ENCODE measurements around the gene COL19A1. TPM values are rescaled to one million over a fixed set of nuclear protein-coding genes. Genes with fewer than 3 reads are reported as not detected.

Gene COL19A1
- total and polyA plus RNA-seq, 9 of the 15 experiments (the other 6 are each of a cell fraction or from before 2014, with no cell fraction given) = not detected

DNA sequence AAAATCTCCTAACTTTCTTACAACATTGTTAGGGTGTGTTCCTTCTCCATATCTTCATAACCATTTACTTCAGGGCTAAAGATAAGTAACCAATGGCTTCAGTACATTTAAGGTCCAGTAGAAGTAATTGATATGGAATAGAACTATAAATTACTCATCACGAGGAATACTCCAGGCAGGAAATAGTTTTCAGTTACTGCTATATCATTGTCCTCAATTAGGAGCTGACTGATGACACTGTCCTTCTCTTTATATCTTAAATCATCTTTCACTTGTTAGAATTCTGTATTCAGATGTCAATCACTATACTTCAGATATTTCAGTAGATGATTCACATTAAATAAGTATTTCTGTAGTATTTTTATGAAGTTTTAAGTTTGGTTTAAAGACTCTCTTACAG is 88.4 kb downstream of the COL19A1 start (continued):
- TF ChIP-seq THRAP3 (IDR thresholded peaks at IDR 0.05; ENCODE audit: borderline replicate concordance) (no peak), ZNF780A (CRISPR knock-in tag; IDR thresholded peaks at IDR 0.05) (no peak), EHMT2 (IDR thresholded peaks at IDR 0.05) (no peak), ZNF146 (CRISPR knock-in tag; IDR thresholded peaks at IDR 0.05; ENCODE audit: unreplicated experiment) (no peak)
- TF ChIP-seq, protein P1, sequence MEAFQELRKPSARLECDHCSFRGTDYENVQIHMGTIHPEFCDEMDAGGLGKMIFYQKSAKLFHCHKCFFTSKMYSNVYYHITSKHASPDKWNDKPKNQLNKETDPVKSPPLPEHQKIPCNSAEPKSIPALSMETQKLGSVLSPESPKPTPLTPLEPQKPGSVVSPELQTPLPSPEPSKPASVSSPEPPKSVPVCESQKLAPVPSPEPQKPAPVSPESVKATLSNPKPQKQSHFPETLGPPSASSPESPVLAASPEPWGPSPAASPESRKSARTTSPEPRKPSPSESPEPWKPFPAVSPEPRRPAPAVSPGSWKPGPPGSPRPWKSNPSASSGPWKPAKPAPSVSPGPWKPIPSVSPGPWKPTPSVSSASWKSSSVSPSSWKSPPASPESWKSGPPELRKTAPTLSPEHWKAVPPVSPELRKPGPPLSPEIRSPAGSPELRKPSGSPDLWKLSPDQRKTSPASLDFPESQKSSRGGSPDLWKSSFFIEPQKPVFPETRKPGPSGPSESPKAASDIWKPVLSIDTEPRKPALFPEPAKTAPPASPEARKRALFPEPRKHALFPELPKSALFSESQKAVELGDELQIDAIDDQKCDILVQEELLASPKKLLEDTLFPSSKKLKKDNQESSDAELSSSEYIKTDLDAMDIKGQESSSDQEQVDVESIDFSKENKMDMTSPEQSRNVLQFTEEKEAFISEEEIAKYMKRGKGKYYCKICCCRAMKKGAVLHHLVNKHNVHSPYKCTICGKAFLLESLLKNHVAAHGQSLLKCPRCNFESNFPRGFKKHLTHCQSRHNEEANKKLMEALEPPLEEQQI (IDR thresholded peaks at IDR 0.05) = no peak
- TF ChIP-seq, protein P2, sequence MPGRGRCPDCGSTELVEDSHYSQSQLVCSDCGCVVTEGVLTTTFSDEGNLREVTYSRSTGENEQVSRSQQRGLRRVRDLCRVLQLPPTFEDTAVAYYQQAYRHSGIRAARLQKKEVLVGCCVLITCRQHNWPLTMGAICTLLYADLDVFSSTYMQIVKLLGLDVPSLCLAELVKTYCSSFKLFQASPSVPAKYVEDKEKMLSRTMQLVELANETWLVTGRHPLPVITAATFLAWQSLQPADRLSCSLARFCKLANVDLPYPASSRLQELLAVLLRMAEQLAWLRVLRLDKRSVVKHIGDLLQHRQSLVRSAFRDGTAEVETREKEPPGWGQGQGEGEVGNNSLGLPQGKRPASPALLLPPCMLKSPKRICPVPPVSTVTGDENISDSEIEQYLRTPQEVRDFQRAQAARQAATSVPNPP (IDR thresholded peaks at IDR 0.05; ENCODE audit: borderline replicate concordance, insufficient read depth, insufficient read length) = no peak

DNA sequence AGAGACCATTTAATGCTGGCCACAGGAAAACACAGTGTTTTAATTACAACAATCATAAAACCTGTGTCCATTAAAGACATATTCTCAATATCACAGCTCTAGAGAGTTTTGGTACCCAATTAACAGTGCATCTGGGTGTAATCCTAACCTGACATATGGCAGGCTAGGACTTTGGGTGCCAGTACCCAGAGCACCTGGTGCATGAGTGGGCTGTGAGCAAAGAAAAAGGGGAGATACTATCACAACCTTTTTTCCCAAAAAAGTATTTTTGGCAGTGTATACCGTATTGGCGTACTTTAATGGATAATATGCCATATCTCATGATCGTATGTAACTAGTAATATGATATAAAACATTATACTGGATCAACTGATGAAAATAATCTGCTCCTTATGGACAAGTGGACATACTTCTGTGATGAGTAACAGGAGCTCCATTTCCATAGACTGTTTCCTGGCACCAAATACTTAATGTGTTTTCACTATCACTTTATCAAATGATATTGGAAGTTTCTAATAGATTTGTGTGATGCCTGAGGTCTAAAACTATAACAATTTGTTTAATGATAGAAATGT is 91.7 kb downstream of the COL19A1 start:
- Histone ChIP-seq H3K9me3 (replicated peaks; ENCODE audit: control insufficient read depth, insufficient read depth, low read depth, low read length) (no peaks in the 10 kb centered on the region), H3K27ac (ENCODE audit: extremely low read depth, low read depth, low read length) (no peak overlapping the region), H3K9ac (ENCODE audit: insufficient read depth in 1 of 2, low read depth in 2 of 2, low read length in 2 of 2) (no peak overlapping the region), H4K20me1 (replicated peaks; ENCODE audit: control insufficient read depth, insufficient read depth, low read length) (no peaks in the 10 kb centered on the region), H3K9me1 (ENCODE audit: control insufficient read depth, insufficient read depth, low read length) (no peaks in the 10 kb centered on the region), H2AFZ (ENCODE audit: low read depth, low read length) (no peak overlapping the region), H3K4me2 (ENCODE audit: insufficient read depth, low read length) (no peak overlapping the region), H3K27me3 (ENCODE audit: control insufficient read depth in 2 of 2, insufficient read depth in 2 of 2, low read length in 2 of 2) (no peaks in the 10 kb centered on the region), H3K36me3 (ENCODE audit: control insufficient read depth, insufficient read depth, low read length) (no peaks in the 10 kb centered on the region), H3K79me2 (ENCODE audit: control insufficient read depth, insufficient read depth, low read length) (no peaks in the 10 kb centered on the region), H3K4me1 (replicated peaks in 1 of 2; ENCODE audit: control insufficient read depth in 2 of 2, insufficient read depth in 2 of 2, low read length in 2 of 2) (no peaks in the 10 kb centered on the region), H3K4me3 (no peak overlapping the region)
- intact Hi-C loops (cut with micrococcal nuclease) = no loop called here
- no TSS peak for BruUV-seq (replicated peaks)
- ATAC-seq (no peak), FAIRE-seq (no peak), DNase-seq (ENCODE audit: extremely low read depth in 1 of 4, low spot score in 3 of 4) (no peak)
- WGBS (ENCODE audit: insufficient coverage, low coverage, missing lambda C conversion rate) = 2% methylated on average over 3 of the region's 3 CpGs
- ChIA-PET CTCF (ENCODE audit: low intra/inter-chr PET ratio) (no interaction called here), POLR2A (no interaction called here)
- in situ Hi-C loops (cut with MboI) = no loop called here
- TF ChIP-seq NBN (IDR thresholded peaks at IDR 0.05; ENCODE audit: low read depth) = no peak
- TF ChIP-seq ZKSCAN3 (CRISPR knock-in tag; IDR thresholded peaks at IDR 0.05) = no peak
- TF ChIP-seq, protein P3, sequence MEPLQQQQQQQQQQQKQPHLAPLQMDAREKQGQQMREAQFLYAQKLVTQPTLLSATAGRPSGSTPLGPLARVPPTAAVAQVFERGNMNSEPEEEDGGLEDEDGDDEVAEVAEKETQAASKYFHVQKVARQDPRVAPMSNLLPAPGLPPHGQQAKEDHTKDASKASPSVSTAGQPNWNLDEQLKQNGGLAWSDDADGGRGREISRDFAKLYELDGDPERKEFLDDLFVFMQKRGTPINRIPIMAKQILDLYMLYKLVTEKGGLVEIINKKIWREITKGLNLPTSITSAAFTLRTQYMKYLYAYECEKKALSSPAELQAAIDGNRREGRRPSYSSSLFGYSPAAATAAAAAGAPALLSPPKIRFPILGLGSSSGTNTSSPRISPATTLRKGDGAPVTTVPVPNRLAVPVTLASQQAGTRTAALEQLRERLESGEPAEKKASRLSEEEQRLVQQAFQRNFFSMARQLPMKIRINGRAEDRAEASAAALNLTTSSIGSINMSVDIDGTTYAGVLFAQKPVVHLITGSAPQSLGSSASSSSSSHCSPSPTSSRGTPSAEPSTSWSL (CRISPR knock-in tag; IDR thresholded peaks at IDR 0.05; ENCODE audit: borderline replicate concordance) = no peak
- TF ChIP-seq, protein P4, sequence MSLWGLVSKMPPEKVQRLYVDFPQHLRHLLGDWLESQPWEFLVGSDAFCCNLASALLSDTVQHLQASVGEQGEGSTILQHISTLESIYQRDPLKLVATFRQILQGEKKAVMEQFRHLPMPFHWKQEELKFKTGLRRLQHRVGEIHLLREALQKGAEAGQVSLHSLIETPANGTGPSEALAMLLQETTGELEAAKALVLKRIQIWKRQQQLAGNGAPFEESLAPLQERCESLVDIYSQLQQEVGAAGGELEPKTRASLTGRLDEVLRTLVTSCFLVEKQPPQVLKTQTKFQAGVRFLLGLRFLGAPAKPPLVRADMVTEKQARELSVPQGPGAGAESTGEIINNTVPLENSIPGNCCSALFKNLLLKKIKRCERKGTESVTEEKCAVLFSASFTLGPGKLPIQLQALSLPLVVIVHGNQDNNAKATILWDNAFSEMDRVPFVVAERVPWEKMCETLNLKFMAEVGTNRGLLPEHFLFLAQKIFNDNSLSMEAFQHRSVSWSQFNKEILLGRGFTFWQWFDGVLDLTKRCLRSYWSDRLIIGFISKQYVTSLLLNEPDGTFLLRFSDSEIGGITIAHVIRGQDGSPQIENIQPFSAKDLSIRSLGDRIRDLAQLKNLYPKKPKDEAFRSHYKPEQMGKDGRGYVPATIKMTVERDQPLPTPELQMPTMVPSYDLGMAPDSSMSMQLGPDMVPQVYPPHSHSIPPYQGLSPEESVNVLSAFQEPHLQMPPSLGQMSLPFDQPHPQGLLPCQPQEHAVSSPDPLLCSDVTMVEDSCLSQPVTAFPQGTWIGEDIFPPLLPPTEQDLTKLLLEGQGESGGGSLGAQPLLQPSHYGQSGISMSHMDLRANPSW (CRISPR knock-in tag; IDR thresholded peaks at IDR 0.05) = no peak
- no peak for TF ChIP-seq RFX1 (IDR thresholded peaks at IDR 0.05)
- TF ChIP-seq JUNB (CRISPR knock-in tag; conservative IDR thresholded peaks at IDR 0.05) = no peak
